ENCODE data around the gene STAC2.

The STAC2 gene

DNA sequence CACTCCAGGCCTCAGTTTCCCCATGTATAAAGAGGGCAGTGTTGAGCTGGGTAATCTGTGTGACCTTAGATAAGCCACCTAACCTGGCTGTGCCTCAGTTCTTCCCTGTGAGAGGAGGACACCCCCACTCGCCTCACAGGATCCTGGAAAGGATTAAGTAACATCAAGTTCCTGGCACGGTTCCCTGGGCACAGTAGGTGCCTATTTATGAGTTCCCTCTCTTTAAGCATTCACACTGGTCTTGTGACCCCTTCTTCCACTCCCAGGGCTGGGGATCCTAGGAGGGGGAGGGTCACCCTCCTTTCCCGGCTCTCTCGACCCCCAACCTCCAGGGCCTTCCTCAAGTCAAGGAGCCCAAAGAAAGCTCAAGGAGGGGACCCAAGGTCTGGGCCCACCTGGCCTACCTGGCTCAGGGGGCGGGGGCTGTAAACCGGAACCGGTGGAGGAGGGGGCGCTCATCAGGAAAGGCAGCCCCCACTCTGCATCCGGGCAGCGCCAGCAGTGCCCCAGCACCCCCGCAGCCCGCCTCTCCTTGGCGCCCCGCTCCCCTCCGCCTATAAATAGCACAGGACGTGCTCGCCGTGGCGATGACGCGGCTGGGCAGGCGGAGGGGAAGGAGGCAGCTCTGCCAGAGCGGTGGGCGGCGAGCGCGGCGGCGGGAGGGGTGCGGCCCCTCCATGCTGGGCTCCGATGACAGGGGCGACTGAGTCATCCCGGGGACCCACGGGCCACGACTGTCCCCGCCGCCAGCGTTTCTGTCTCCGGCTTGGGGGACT lies 16.2 kb downstream of the STAC2 start:
- peak; percentile 72 for DNase-seq

DNA sequence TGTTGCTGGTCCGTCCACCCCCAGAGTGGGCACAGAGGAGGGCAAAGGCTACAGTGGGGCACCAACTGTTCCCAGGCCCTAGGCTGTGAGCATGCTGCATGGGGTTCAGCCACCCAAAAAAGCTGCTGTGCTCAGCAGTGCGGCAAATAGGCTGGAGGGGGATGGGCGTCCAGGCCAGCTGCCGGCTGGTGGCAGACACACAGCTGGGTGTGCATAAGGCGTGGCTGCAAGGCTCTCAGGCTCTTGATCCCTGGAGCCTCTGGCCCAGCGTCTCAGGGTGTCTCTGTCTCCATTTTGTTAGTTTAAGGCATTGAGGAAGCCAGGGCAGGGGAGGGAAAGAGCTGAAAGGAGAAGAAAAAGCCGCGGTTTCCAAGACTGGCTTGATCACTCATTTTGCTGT lies 16.9 kb downstream of the STAC2 start:
- DNase-seq = peak; percentile 71

DNA sequence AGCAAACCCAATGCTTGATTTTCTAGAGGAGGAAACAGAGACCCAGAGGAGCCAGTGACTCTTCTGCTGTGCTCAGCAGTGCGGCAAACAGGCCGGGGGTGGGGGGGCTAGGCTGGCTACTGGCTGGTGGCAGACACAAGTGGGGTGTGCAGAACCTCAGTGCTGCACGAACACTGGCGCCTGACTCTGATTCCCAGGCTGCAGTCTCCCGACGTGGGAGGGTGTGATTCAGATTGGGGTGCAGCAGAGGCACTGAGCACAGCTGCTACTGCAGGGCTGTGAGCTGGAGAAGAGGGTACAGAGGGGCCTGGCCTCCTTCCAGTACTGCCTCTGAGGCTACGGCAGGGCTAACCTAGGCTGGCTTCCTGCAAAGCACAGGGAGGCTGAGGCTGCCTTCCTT lies 17.6 kb downstream of the STAC2 start:
- DNase-seq = no peak

DNA sequence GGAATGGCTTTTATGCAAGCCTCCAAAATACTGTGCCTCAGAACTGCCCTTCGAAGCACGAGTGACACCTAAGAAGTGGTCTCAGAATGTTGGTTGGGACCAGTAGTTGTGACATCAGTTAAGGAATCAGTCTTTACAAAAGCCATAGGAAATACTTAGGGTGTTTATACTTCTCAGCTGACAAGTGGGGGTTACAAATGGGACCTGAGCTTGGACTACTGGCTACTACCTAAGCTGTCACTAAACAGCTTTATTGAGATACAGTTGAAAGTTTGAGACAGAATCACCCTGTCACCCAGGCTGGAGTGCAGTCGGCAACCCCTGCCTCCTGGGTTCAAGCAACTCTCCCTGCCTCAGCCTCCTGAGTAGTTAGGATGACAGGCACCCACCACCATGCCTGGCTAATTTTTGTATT lies 20.6 kb downstream of the STAC2 start:
- no peak for DNase-seq

DNA sequence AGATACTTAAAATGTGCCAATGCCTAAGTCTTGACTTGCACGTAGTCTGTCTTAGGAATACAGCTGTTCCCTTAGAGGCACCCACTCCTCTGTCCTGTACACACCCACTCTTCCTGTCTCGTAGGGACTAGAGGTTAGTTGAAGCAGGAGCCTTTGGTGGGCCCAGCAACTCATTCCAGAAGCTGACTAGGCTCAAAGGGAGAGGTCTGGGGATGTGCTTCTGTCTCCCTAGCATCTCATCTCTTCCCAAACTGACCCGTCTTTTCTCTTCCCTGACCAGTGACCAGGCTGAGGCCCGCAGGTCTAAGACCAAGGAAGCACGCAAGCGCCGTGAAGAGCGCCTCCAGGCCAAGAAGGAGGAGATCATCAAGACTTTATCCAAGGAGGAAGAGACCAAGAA lies 21.5 kb downstream of the STAC2 start:
- no peak for DNase-seq

DNA sequence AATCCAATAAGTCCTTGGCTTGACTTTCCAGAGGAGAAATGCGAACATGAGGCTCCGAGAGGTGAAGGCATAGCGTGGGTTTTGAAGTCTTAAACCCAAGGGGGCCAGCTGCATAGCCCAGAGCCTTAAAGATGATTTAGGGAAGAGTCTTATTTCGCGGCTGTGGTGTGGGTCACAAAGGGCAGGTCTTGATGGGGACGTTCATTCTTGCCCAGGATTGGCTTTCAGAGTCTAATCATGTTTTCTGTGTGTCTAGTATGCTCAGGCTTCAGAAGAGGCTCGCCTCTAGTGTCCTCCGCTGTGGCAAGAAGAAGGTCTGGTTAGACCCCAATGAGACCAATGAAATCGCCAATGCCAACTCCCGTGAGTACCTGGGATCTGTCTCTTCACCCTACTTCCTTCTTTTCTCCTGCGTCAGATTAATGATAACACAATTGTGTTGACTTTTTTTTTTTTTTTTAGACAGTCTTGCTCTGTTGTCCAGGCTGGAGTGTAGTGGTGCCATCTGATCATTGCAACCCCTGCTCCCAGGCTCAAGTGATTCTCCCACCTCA lies 24.7 kb downstream of the STAC2 start:
- DNase-seq = no peak

DNA sequence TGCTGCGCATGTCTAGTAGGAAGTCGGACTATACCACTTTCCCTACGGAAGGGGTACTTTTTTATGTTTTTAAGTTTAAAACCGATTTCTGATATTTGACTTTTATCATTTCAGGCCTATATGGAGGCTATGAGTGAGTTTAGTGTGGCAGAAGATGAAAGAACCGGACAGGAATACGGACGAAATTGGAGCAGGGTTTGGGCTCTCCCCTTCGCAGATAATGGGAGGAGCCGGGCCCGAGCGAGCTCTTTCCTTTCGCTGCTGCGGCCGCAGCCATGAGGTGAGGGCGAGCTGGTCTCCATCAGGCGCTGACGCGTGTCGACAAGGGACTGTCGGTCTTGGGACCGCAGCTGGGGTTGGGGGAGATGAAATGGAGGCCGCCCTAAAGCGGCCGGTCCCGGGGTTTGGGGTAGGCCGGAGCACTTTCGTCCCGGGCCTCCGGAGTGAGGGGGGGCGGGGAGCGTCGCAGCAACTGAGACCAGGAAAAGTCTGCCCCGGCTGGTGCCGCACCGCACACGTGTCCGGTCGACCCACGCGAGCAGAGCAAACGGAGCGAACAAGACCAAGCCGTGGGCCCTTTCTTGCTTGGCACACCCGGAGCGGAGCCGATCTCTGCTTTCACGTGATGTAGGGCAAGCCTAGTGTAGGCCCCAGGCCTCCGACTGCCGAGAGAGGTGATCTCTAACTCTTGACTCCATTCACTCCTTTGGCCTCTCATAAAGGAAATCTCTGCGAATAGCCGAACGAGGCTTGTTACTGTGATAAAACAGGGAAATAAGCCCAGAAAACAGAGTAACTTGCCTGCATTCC lies 25.5 kb downstream of the STAC2 start, which contains the start of gene RPL19:
RPL19 (plus strand) TSS at position 214 of the 810 bp plus-strand sequence; CDS start at position 276, 62 bp downstream.
- DNase-seq = peak; percentile 97

DNA sequence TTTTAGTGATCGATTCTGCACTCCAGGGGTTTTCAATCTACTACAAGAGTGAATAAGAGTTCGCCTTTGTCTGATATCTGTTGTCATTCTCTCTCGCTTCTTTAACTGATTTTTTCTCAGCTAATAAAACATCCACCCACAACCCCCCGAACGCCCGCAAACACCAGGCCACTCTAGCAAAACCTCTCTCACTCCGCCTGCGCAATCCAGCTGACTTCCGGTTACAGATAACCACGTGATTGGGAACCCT lies 26.0 kb downstream of the STAC2 start:
- no peak for DNase-seq

DNA sequence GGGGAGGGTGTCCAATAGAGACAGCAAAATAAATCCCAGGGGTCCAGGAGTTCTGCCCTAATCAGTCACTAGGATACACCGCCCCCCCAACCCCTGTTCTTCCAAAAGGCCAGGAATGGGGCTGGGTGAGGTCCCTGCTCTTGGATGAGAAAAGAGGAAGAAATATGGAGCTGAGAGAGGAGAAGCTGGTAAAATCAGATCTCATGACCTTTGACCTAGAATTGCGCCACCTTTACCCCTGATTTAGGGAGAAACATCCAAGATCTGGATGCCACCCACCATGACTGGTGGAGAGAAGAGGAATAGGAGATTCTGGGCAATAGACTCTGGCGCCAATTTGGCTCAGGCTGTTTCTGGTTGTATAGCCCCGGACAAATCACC lies 27.6 kb downstream of the STAC2 start:
- no peak for DNase-seq

DNA sequence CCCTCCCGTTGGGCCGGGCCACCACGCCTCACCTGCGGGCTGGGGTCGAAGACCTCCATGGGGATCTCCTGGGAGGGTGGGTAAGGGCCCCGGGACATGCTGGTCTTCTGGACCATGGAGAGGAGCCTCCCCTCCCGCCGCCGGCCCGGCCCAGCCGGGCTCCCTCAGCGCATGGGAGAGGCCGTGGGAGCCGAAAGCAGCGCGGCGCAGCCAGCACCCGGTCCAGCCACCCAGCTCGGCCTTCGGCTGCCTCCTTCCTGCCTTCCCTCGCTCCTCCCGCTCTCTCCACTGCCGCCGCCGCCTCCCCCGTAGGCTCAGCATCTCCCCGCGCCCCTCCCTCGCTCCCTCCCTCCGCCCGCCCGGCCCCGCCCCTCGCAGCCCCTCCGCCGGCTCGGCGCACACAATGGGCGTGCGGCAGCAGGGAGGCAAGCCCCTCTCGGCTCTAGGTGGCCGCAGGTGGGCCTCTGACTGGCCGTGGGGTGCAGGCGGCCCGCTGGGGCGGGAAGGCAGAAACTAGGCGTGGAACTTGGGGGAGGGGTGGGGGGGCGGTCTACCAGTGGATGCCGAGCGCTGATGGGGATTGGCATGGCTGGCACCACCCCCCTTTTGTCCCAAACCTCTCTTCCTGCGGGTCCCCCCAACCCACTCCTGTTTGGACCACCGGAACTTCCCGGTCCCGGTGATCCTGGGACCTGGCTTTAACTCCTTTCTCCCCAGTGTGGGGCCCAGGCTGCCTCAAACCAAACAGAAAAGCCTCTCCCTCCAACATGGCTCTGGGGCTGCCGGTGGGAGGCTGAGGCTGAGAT lies 28.2 kb downstream of the STAC2 start, which contains the start of gene CACNB1:
CACNB1 (minus strand) TSS at position 290 of the 806 bp plus-strand sequence; CDS start at position 116, 174 bp downstream.
- peak; percentile 93 for DNase-seq

DNA sequence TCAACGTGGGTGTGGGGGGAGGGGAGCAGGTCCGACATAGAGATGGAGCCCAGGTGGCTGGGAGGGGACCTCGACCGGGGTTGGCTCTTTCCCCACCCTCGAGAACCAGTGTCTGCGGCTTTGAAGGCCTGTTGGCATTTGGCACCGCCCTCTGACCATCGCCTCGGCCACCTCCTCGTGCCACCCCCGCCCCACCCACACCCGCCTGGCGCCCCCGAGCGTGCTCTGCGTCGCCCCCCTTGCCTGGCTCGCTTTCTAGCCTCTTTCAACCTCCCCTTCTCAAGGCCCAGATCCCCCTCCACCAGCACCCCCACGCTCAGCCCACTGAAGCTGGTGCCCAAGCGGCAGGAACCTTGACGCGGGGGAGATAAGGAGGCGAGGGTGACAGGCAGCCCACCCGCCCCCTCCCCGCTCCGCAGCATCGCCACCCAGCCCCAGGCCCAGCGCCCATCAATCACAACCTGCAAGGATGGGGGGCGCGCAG lies 28.9 kb downstream of the STAC2 start:
- DNase-seq = no peak

DNA sequence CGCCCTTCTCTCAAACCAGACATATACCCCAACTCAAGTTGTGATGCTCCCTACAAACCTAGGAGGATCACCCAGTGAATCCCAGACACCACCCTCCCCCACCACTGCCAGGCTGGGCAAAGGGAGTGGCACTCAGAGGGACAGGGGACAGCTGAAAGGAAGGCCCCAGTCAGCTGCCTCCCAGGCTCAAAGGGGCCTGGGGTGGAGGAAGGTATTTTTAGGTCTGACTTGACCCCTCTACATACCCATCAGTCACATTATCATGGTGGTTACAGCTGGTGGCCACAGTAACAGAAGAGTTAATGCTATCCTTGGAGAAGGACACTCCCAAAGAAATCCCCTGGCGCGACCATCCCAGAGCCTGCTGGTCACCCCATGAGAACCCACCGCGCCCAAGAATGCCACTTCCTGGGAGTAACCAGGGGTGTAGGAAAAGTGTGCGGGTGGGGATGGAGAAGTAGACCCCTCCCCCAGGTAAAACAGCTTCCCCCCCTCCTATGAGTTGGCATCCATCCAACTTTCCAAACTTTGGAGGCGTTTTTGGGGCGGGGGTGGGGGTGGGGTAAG lies 29.4 kb downstream of the STAC2 start:
- no peak for DNase-seq

DNA sequence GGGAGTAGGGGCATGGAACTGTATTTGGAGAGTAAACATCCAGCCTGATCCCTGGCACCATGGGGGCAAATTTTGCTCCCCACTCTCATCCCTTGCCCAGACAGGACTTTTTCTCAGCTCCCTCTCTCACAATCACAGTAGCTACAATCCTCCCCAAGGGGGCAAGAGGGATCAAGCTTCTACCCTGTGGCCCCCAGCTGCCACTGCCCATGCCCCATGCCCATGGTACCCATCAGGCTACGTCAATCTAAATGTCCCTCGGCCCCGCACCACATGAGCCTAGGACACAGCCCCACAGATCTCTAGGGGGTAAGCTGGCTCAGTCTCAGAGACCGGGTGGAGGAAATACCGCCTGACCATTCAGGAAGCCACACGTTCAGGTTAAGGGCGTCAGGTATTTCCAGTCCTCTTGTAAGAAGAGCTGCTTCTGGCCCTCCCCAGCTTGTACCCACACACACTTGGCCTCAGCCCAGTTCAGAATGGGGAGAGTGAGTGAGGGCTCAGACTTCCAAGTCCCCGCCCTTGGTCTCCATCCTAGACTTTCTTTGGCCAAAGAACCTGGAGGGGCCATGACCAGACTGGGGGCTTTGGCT lies 30.1 kb downstream of the STAC2 start:
- DNase-seq = no peak

DNA sequence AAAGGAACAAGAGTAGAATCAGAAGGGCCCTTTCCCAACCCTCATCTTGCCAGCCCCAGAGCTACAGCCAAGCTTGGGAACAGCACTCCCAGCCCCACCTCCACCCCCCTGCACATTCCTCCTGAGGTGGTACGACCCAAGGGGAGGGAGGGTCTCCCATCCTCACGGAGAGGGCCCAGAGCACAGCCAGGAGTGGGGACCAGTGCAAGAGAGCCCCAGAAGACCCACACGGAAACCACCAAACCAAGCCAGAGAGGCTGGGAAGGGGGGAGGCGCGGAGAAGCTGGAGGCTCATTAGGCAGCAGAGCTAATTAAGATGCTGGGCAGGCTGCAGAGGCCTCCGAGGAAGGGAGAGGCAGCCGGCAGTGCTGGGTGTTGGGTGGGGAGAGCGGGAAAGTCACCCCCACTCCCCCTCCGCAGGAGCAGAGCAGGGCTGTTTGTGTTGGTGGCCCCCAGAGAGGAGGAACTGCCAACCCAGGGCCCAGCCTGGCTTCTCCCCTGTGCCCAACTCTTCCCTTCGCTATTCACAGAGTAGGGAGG lies 30.7 kb downstream of the STAC2 start:
- no peak for DNase-seq

DNA sequence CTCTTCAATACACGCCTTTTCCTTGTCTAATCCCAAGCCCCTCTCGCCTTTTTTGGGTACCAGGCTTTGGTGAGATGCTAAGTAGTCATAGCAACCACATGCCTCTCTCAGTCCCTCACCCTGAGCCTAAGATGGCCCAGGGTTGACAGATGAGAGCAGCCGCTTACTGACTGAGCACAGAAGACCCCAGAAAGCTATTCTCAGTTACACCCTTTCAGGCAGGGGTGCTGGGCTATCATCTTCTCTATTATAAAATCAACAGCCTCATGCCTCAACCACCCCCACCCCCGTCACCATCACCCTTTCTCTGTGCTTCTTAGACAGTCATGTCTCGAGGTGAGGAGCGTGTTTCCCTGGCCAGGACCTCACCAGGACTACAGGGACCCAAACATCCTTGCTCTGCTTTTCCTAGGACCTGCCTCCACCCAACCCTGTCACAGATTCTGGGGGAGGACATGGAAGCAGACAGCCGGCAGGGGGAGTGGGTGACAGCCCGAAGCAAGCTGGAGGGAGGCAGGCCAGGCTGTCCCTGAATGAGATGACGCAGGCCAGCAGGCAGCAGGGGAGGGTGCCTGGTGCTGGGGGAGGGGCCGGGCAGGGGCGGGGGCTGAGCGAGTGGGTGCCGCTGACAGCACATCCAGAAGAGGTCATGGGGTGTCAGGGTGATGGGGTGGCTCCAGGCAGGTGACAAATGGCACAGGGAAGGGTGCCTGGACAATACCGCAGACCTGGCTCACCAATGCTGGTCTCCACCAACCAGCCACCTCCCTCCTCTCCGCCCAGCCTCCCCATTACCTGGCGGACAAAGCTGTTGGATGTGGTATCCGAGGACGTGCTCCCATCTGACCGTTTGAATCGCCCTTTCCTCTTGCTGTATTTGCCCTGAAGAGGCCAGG lies 31.4 kb downstream of the STAC2 start:
- peak; percentile 53 for DNase-seq

DNA sequence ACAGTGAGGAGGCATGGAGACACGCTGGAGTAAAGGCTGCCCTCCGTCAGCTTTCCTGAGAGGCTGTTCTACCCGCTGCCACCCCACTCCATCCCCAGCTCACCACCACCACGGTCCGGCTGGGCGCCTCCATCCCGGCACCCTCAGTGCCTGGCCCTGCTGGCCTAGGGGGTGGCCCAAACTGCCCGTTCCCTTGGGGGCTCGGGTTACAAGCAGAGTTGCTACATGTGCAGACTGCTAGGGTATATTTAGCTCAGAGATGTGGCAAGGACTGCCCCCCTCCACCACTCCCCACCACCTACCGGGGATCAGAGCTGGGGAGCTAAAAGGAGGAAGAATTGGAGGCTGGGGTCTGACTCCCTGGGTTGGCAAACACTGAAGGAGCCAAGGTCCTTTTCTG lies 32.4 kb downstream of the STAC2 start:
- DNase-seq = no peak

DNA sequence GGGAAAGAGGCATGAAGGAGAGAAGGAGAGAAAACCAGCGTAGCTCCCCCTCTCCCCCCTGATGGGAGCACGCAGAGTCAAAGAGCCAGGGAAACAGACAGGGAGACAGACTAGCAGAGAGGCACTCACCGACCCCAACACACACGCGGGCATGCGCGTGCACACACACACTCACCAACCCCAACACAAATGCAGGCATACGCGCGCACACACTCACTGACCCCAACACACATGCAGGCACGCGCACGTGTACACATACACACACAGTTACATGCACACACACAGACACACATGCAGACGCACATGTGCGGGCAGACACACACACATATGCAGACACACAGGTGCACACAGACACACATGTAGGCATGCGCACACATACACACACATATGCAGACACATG lies 32.8 kb downstream of the STAC2 start:
- no peak for DNase-seq

DNA sequence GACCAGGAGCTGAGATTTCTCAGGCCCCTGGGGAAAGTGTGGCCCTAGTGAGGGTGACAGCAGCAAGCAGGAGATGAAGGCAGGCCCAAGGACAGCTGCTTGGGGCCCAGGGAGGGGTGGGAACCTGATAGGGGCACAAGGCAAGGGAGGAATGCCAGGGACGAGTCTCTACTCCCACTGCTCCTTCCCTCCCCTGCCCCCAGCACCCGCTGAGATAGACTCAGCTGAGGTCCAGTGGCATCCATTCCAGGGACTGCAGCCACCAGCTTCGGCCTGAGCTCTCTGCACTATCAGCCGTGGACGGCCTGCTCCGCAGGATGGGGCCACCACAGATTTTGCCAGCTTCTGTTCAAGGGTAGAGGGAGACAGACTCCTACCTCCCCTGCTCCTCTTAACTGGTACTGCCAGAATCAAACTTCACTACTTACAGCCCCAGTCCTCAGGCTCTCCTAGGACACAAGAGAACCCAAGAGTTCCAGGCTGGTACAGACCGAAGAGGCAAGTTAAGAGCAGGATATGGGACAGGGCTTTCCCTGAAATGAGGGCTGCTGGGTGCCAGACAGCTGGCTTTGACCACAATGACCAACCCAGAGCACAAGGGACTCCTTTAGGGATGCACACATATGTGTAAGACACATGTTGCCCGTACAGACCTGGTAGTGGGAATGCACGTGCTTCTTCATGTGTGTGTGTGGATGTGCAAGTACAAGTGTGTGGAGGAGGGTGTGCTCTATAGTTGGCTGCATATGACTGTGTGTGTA lies 33.8 kb downstream of the STAC2 start:
- no peak for DNase-seq

DNA sequence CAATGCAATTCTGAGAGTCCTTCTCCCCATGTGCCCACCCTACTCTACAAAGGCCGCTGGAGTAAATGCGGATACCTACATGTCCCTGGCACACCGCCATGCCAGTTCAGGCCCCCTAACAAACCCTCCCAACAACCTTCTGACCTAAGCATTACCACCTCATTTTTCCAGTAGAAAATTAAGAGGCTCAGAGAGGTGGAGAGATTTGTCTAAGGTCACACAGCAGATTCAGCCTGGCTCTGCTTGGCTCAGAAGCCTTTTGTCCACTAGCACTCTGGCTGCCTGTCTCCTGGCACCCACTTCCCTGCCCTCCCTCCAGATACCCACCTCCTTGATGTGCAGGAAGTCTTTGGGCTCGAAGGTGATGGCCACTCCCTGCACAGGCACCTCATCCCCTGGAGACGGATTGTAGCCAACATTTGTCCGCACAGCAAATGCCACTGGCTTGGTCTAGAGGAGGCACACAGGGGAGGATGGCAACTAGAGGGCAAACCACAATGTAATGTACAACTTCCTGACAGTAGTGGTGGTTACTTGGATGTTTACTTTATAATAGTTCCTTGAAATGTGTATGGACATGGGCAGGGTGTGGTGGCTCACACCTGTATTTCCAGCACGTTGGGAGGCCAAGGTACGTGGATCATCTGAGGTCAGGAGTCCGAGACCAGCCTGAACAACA lies 38.5 kb downstream of the STAC2 start:
- no peak for DNase-seq

Data from eye (tissue), 1 donor.